Measurements from ENCODE around the gene SLC39A9.

- TF ChIP-seq, protein P1, sequence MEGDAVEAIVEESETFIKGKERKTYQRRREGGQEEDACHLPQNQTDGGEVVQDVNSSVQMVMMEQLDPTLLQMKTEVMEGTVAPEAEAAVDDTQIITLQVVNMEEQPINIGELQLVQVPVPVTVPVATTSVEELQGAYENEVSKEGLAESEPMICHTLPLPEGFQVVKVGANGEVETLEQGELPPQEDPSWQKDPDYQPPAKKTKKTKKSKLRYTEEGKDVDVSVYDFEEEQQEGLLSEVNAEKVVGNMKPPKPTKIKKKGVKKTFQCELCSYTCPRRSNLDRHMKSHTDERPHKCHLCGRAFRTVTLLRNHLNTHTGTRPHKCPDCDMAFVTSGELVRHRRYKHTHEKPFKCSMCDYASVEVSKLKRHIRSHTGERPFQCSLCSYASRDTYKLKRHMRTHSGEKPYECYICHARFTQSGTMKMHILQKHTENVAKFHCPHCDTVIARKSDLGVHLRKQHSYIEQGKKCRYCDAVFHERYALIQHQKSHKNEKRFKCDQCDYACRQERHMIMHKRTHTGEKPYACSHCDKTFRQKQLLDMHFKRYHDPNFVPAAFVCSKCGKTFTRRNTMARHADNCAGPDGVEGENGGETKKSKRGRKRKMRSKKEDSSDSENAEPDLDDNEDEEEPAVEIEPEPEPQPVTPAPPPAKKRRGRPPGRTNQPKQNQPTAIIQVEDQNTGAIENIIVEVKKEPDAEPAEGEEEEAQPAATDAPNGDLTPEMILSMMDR (conservative IDR thresholded peaks at IDR 0.05; ENCODE audit: low read length), result no peak
- TF ChIP-seq EZH2phosphoT487 (IDR thresholded peaks at IDR 0.05; ENCODE audit: borderline replicate concordance, low read depth, low read length), result no peak
Observed at GRCh38 chr14:69487771-69488170, 89.3 kb downstream of the SLC39A9 start.

Data from OCI-LY7 (cell line).